NCI-H146 treated with DMSO at 0.1 percent for 48 hours (cell line): ENCODE results near the gene FOSB.

Experiments
- DNase-seq: peaks from one replicate; lab custom pipeline; 2025; ENCODE audit not compliant: unreplicated experiment; lab: John Stamatoyannopoulos, UW

Gene FOSB

GRCh38 chr19:45467115-45467455 is 711 bp upstream of the FOSB start:
- no peak for DNase-seq

DNA sequence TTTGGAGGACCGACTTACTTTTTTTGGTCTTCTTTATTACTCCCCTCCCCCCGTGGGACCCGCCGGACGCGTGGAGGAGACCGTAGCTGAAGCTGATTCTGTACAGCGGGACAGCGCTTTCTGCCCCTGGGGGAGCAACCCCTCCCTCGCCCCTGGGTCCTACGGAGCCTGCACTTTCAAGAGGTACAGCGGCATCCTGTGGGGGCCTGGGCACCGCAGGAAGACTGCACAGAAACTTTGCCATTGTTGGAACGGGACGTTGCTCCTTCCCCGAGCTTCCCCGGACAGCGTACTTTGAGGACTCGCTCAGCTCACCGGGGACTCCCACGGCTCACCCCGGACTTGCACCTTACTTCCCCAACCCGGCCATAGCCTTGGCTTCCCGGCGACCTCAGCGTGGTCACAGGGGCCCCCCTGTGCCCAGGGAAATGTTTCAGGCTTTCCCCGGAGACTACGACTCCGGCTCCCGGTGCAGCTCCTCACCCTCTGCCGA is 409 bp downstream of the FOSB start:
- DNase-seq, result no peak

- no peak for DNase-seq
Measured at GRCh38 chr19:45468803-45469131, 971 bp downstream of the FOSB start.

- DNase-seq, result peak; percentile 63
Measured at GRCh38 chr19:45469132-45469944, 1.5 kb downstream of the FOSB start.

GRCh38 chr19:45469945-45470761 is 2.4 kb downstream of the FOSB start:
- DNase-seq, result no peak

GRCh38 chr19:45470762-45471081 is 2.9 kb downstream of the FOSB start:
- no peak for DNase-seq

DNA sequence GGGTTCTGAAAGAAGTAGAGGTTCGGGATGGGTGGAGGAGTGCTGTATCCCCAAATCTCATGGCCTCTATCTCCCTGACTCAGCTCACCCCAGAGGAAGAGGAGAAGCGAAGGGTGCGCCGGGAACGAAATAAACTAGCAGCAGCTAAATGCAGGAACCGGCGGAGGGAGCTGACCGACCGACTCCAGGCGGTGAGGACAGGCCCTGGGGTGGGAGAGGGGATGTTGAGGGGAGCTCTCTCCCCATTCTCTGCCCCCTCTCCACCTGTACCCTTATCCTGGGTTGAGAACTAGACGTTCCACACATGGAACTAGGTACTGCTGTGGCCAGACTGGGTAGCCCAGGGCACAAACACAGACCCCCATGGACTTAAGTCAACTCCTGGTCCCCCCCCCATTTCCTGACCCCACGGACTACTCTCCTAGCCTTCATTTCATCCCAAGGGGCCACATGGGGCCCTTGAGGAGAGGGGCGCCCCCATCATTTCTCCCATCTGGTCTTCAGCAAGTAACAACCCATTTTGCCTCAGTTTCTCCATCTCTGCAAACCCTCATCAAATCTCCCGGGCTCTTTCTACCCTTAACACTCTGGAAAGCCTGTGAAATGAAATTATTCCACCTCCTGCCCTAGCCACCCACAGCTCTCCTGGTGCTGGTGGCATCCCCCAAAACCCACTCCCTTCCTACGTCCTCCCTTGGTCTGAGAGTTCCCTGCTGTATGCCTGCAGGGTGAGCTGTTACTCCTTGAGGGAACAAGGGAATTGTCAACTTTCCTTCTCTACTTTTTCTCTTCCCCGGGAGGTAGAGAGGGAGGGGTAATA is 3.5 kb downstream of the FOSB start:
- DNase-seq, result no peak

- no peak for DNase-seq
Measured at GRCh38 chr19:45471931-45472562, 4.3 kb downstream of the FOSB start.

GRCh38 chr19:45472563-45473366 is 5.0 kb downstream of the FOSB start:
- no peak for DNase-seq

- DNase-seq, result no peak
Measured at GRCh38 chr19:45473367-45473681, 5.5 kb downstream of the FOSB start.

DNA sequence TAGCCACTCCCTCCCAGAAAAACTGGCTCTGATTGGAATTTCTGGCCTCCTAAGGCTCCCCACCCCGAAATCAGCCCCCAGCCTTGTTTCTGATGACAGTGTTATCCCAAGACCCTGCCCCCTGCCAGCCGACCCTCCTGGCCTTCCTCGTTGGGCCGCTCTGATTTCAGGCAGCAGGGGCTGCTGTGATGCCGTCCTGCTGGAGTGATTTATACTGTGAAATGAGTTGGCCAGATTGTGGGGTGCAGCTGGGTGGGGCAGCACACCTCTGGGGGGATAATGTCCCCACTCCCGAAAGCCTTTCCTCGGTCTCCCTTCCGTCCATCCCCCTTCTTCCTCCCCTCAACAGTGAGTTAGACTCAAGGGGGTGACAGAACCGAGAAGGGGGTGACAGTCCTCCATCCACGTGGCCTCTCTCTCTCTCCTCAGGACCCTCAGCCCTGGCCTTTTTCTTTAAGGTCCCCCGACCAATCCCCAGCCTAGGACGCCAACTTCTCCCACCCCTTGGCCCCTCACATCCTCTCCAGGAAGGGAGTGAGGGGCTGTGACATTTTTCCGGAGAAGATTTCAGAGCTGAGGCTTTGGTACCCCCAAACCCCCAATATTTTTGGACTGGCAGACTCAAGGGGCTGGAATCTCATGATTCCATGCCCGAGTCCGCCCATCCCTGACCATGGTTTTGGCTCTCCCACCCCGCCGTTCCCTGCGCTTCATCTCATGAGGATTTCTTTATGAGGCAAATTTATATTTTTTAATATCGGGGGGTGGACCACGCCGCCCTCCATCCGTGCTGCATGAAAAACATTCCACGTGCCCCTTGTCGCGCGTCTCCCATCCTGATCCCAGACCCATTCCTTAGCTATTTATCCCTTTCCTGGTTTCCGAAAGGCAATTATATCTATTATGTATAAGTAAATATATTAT is 6.1 kb downstream of the FOSB start:
- no peak for DNase-seq

DNA sequence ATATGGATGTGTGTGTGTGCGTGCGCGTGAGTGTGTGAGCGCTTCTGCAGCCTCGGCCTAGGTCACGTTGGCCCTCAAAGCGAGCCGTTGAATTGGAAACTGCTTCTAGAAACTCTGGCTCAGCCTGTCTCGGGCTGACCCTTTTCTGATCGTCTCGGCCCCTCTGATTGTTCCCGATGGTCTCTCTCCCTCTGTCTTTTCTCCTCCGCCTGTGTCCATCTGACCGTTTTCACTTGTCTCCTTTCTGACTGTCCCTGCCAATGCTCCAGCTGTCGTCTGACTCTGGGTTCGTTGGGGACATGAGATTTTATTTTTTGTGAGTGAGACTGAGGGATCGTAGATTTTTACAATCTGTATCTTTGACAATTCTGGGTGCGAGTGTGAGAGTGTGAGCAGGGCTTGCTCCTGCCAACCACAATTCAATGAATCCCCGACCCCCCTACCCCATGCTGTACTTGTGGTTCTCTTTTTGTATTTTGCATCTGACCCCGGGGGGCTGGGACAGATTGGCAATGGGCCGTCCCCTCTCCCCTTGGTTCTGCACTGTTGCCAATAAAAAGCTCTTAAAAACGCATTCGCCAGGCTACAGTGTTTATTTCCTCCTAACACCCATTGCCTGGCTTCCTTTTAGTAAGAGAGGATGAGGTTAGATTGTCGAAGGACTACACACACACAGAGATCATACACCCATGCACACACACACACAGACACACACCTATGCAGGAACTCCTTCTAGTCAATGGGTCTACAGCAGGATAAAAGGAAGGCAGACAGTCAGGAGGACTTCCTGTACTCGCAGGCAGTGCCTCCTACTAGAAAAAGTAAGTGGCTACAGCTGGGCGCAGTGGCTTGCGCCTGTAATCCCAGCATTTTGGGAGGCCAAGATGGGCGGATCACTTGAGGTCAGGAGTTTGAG is 7.1 kb downstream of the FOSB start:
- DNase-seq, result peak; percentile 35

- DNase-seq, result no peak
Measured at GRCh38 chr19:45475537-45476291, 7.9 kb downstream of the FOSB start.

DNA sequence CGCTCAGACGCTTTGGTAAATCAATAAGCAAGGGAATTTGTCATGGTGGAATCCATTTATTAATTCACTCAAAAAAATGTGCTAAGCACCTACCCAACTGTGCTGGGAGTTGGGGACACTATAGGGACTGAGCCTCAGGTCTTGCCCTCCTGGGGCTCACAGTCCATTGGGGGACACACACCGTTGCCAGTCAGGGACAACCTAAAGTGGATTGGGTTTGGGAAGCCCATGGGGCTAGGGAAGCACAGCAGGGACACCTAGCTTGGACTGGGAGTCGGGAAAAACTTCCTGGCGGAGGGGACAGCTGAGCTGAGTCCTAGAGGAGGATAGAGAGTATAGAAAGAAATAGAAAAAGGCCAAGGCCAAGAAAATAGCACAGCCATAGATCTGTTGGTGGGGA is 8.5 kb downstream of the FOSB start:
- no peak for DNase-seq

DNA sequence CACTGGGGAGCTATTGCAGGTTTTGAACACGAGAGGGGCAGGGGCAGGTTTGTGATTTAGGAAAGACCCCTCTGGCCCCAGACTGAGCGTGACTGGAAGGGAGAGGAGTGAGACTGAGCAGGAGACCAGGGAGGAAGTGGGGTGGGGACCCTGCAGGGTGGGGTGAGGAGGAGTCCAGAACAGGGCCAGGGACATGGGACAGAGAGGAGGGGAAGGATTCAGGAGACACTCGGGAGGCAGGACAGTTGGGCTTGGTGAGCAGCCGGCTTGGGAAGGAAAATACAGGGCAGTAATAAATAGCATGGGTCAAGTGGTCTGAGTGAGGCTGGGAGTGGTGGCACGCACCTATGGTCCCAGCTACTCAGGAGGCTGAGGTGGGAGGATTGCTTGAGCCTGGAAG is 9.4 kb downstream of the FOSB start:
- DNase-seq, result no peak

GRCh38 chr19:45477713-45478453 is 10.1 kb downstream of the FOSB start:
- DNase-seq, result peak; percentile 93
